ENCODE results near the gene MED12.

DNA sequence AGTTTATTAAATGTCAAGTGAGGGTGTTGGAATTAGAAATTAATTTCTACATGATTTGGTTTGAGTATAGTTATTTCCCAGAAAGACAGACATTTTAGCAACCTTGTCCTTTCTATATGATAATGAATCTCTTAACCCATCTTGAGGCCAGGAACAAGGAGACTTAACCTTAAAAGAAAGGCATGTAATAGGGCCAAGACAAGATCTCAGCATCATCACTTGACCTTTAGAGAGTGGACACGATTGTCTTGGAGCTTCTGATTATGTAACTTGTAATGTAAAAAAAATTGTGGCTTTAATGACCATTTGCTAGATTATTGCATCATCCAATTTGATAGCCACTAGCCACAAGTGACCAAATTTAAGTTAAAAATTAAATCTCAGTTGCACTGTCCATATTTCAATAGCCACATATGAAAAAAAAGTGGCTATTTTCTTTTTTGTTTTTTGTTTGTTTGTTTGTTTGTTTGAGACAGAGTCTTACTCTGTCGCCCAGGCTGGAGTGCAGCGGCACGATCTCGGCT, 36.2 kb upstream of the MED12 start:
- no peak for TF ChIP-seq SP1 (IDR thresholded peaks at IDR 0.05; ENCODE audit: low read depth, low read length)
- no peak for TF ChIP-seq E2F6 (IDR thresholded peaks at IDR 0.05)
- TF ChIP-seq SIRT6 (IDR thresholded peaks at IDR 0.05; ENCODE audit: low read length), result no peak
- no peak for TF ChIP-seq CTCF (IDR thresholded peaks at IDR 0.05; ENCODE audit: control extremely low read depth in 1 of 3, insufficient read depth in 1 of 3, low read depth in 1 of 3, low read length in 3 of 3)
- no peak for TF ChIP-seq TAF7 (optimal IDR thresholded peaks at IDR 0.05; ENCODE audit: borderline replicate concordance, low read depth, low read length)
- no peak for TF ChIP-seq RXRA (IDR thresholded peaks at IDR 0.05; ENCODE audit: insufficient read depth, low read depth, low read length)
- TF ChIP-seq FOSL1 (IDR thresholded peaks at IDR 0.05; ENCODE audit: insufficient read depth, low read depth, low read length), result no peak
- TF ChIP-seq POLR2A (IDR thresholded peaks at IDR 0.05; ENCODE audit: control extremely low read depth in 1 of 2, low read depth in 2 of 2, low read length in 2 of 2), result no peak
- TF ChIP-seq TBP (IDR thresholded peaks at IDR 0.05; ENCODE audit: low read depth, low read length), result no peak
- TF ChIP-seq EZH2 (IDR thresholded peaks at IDR 0.05; ENCODE audit: low read depth, low read length, severe bottlenecking), result no peak
- no peak for TF ChIP-seq RAD21 (IDR thresholded peaks at IDR 0.05 in 1 of 2, conservative IDR thresholded peaks at IDR 0.05 in 1 of 2; ENCODE audit: low read depth in 2 of 2, low read length in 2 of 2)

Data from H1 (cell line).